Measurements from ENCODE around the gene PDHB. TPM values are rescaled to one million over a fixed set of nuclear protein-coding genes. Genes with fewer than 3 reads are reported as not detected.

PDHB gene
- total RNA-seq, 1 donor from 2014 or later, result 76.9 TPM

DNA sequence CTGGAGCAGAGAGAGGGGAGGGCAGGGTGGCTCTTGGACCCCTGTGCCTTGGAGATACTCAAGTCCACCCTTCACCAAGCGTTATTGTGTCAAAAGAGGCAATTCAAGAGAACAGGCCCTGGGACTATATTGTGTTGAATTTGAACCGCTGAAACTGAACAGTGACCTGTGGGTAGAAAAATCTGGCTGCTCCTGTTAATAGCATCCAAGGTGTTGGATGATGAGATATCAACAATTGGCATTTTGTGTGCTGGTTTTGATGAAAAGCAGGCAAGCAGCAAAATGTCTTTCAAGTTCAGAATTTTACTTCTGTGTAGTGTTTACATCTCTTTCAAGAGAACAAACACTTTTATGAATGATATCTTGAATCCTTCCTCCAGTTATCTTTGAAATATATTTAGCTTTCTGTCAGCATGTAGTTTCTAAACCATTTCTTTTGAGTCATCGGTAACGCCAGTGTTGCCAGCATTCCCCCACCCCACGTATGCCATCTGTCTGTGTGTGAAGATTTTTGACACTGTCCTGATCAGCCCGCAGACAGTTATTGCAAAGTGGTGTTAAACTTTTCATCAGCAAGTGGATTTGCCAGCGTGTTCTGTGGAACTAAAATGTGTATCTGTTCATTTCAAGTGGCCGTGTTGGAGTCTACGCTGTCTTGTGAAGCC is 34.8 kb downstream of the PDHB start:
- TF ChIP-seq, protein P1, sequence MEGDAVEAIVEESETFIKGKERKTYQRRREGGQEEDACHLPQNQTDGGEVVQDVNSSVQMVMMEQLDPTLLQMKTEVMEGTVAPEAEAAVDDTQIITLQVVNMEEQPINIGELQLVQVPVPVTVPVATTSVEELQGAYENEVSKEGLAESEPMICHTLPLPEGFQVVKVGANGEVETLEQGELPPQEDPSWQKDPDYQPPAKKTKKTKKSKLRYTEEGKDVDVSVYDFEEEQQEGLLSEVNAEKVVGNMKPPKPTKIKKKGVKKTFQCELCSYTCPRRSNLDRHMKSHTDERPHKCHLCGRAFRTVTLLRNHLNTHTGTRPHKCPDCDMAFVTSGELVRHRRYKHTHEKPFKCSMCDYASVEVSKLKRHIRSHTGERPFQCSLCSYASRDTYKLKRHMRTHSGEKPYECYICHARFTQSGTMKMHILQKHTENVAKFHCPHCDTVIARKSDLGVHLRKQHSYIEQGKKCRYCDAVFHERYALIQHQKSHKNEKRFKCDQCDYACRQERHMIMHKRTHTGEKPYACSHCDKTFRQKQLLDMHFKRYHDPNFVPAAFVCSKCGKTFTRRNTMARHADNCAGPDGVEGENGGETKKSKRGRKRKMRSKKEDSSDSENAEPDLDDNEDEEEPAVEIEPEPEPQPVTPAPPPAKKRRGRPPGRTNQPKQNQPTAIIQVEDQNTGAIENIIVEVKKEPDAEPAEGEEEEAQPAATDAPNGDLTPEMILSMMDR (conservative IDR thresholded peaks at IDR 0.05), result no peak
- H3K4me3 Mint-ChIP-seq, result no peak overlapping the region
- no peaks in the 10 kb centered on the region for H3K9me3 Mint-ChIP-seq
- no peak overlapping the region for H3K27ac Mint-ChIP-seq
- no peaks in the 10 kb centered on the region for H3K4me1 Mint-ChIP-seq (ENCODE audit: unreplicated experiment)
- H3K36me3 Mint-ChIP-seq, result peaks cover 4% of the 10 kb centered on the region
- DNase-seq (ENCODE audit: extremely low spot score, unreplicated experiment), result no peak
- no peaks in the 10 kb centered on the region for H3K27me3 Mint-ChIP-seq

DNA sequence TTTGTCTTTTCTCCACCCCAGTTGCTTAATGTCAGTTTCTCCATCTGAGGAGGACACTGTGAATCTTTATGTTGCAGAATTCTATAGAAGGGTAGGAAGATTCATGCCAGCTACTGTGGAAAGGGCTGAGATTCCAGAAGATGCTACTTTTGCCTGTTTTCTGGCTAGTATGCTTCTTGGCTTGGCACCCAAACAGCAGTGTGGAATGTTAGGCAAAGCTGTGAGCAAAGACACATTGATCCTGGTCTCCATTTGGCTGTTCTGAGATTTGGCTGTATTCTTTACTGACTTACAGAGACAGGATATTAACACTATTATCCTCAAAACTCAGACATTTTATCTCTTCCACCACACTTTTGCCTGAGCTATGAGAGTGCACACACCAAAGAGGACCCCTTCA is 39.3 kb downstream of the PDHB start:
- Mint-ChIP-seq H3K4me1 (ENCODE audit: unreplicated experiment) (peaks cover 5% of the 10 kb centered on the region), H3K27me3 (no peaks in the 10 kb centered on the region), H3K36me3 (peaks cover 4% of the 10 kb centered on the region), H3K9me3 (no peaks in the 10 kb centered on the region), H3K27ac (no peak overlapping the region), H3K4me3 (no peak overlapping the region)
- TF ChIP-seq, protein P1 (conservative IDR thresholded peaks at IDR 0.05), result no peak
- DNase-seq (ENCODE audit: extremely low spot score, unreplicated experiment), result no peak

DNA sequence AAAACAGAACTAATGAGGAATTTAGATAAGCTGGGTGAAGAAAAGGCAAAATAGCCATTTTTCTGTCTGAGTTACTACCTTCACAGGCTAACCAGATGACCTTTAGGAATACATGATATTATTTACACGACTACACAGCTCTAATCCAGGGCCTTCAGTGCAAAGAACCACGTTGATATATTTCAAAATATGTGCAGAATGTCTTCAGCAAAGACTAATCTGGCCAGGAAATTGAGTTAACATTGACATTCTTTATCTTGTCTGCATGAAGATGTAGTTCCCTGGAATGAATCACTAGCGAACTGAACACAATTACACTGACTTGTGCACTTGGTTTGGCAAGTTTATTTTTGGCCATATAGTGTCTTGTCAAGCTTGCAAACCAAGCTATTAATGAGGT is 41.5 kb downstream of the PDHB start:
- Mint-ChIP-seq H3K36me3 (peaks cover 2% of the 10 kb centered on the region), H3K27ac (no peak overlapping the region), H3K4me1 (ENCODE audit: unreplicated experiment) (peaks cover 19% of the 10 kb centered on the region)

DNA sequence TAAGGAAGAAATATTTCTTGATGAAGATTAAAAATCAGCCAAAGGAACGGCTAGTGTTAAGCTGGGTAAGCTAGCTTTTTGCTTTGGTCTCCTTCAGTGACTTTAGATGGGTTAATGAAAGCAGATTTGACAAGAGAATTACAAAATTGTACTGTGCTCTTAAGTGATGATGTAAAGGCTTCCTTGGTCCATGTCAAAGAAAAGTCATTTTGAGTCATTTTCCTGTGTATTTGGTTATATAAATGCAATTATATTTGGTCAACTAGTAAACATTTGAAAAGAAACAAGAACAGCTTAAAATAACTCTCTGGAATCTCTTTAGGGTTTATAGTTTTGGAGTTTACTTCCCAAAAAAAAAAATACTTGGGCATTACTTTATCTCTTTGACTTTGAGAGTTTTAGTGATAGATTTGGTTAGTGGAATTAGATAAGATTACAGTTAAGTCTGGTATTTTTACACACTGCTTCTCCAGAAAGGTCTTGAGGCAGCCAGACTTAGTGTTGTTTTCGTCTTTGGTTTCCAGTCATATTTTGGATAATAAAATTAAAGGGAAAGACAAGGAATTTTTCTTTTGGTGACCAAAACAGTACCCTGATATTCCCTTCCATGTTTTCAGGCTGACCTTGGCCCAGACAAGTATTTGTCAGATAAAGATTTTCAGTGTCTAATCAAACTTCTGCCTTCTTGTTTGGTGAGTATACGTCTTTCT is 42.3 kb downstream of the PDHB start:
- Mint-ChIP-seq H3K27me3 (no peaks in the 10 kb centered on the region), H3K36me3 (no peaks in the 10 kb centered on the region), H3K4me3 (no peak overlapping the region), H3K4me1 (ENCODE audit: unreplicated experiment) (peaks cover 21% of the 10 kb centered on the region), H3K27ac (no peak overlapping the region), H3K9me3 (no peaks in the 10 kb centered on the region)
- TF ChIP-seq, protein P1 (conservative IDR thresholded peaks at IDR 0.05), result no peak
- no peak for DNase-seq (ENCODE audit: extremely low spot score, unreplicated experiment)

More for the DNA sequence above, 41.5 kb downstream of the PDHB start:
- no peak overlapping the region for H3K4me3 Mint-ChIP-seq
- TF ChIP-seq, protein P1 (conservative IDR thresholded peaks at IDR 0.05), result no peak
- no peak for DNase-seq (ENCODE audit: extremely low spot score, unreplicated experiment)
- H3K9me3 Mint-ChIP-seq, result no peaks in the 10 kb centered on the region
- no peaks in the 10 kb centered on the region for H3K27me3 Mint-ChIP-seq

DNA sequence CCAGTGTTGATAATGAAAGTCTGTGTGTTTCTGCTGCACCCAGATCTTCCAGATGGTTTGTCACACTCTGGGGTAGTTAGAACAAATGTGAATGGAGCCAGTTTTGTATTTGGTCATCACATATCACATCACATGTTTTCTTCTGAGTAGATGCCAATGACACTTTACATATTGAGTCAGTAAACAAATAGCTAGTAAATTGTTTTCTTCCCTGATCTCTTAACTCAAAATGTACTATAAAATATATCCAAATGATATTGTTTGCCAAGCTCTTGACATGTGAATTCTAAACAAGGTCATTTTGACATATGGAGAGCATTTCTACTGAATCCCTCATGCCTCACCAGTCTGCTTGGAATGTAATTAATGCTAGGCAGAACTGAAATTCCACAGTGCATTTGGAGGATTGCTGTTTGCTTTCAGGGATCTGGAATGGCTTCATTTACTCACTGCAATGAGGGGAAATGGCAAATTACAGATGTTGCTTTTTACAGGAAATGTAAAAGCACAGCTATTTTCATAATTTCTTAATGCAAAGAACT is 45.0 kb downstream of the PDHB start:
- no peak overlapping the region for H3K4me3 Mint-ChIP-seq
- no peaks in the 10 kb centered on the region for H3K9me3 Mint-ChIP-seq
- peaks cover 6% of the 10 kb centered on the region for H3K36me3 Mint-ChIP-seq
- no peak for DNase-seq (ENCODE audit: extremely low spot score, unreplicated experiment)
- TF ChIP-seq, protein P1 (conservative IDR thresholded peaks at IDR 0.05), result no peak
- H3K4me1 Mint-ChIP-seq (ENCODE audit: unreplicated experiment), result peaks cover 21% of the 10 kb centered on the region
- H3K27ac Mint-ChIP-seq, result peak overlapping the region; percentile 52
- H3K27me3 Mint-ChIP-seq, result no peaks in the 10 kb centered on the region
